Measurements from ENCODE around the gene KCNJ16. TPM values are rescaled to one million over a fixed set of nuclear protein-coding genes. Genes with fewer than 3 reads are reported as not detected.

The KCNJ16 gene
- total RNA-seq, 1 donor from 2014 or later, result not detected

GRCh38 chr17:70157151-70157550, 82.1 kb downstream of the KCNJ16 start:
- no peak for ATAC-seq
- intact Hi-C loops (cut with DNase I), result no loop called here
- no peak for DNase-seq (ENCODE audit: missing footprints)

GRCh38 chr17:70158180-70158579, 83.2 kb downstream of the KCNJ16 start:
- no peak for ATAC-seq
- no peak for DNase-seq (ENCODE audit: missing footprints)
- intact Hi-C loops (cut with DNase I), result no loop called here

- intact Hi-C loops (cut with DNase I), result no loop called here
- ATAC-seq, result no peak
- DNase-seq (ENCODE audit: missing footprints), result no peak
These were observed 83.6 kb downstream of the KCNJ16 start for GRCh38 chr17:70158591-70158990.

GRCh38 chr17:70159980-70160379, 85.0 kb downstream of the KCNJ16 start:
- intact Hi-C loops (cut with DNase I), result no loop called here
- ATAC-seq (no peak), DNase-seq (ENCODE audit: missing footprints) (no peak)

- ATAC-seq, result no peak
- no peak for DNase-seq (ENCODE audit: missing footprints)
- intact Hi-C loops (cut with DNase I), result no loop called here
These were observed 86.5 kb downstream of the KCNJ16 start for GRCh38 chr17:70161519-70161918.

- intact Hi-C loops (cut with DNase I), result loop anchor here (5.0 kb wide), 1 partner anchor 387 kb away; no protein-coding TSS in a partner anchor
- ATAC-seq, result no peak
These were observed 90.4 kb downstream of the KCNJ16 start for GRCh38 chr17:70165383-70165782.

GRCh38 chr17:70166615-70167014, 91.6 kb downstream of the KCNJ16 start:
- no peak for ATAC-seq
- intact Hi-C loops (cut with DNase I), result loop anchor here (5.0 kb wide), 1 partner anchor 386 kb away; no protein-coding TSS in a partner anchor
- DNase-seq (ENCODE audit: missing footprints), result no peak

More at GRCh38 chr17:70165383-70165782, 90.4 kb downstream of the KCNJ16 start:
- no peak for DNase-seq (ENCODE audit: missing footprints)

- ATAC-seq (peak; percentile 47), DNase-seq (ENCODE audit: missing footprints) (peak; percentile 79)
- intact Hi-C loops (cut with DNase I), result loop anchor here (1.0 to 5.0 kb wide), 3 partner anchors 30 to 384 kb away; no protein-coding TSS in a partner anchor
These were observed 93.3 kb downstream of the KCNJ16 start for GRCh38 chr17:70168044-70168976.

- intact Hi-C loops (cut with DNase I), result loop anchor here (1.0 to 5.0 kb wide), 3 partner anchors 31 to 383 kb away; no protein-coding TSS in a partner anchor
- DNase-seq (ENCODE audit: missing footprints) (peak; percentile 97), ATAC-seq (peak; percentile 95)
These were observed 94.1 kb downstream of the KCNJ16 start, which contains the start of gene KCNJ2 for GRCh38 chr17:70168977-70169708. KCNJ2 (plus strand) TSS chr17:70169532; CDS start chr17:70175040, 5,508 bp downstream.

- intact Hi-C loops (cut with DNase I), result loop anchor here (2.0 to 10.0 kb wide), 5 partner anchors 141 to 455 kb away; no protein-coding TSS in a partner anchor
- ATAC-seq (peak; percentile 43), DNase-seq (ENCODE audit: missing footprints) (no peak)
These were observed 94.9 kb downstream of the KCNJ16 start for GRCh38 chr17:70169709-70170597.

- no peak for ATAC-seq
- DNase-seq (ENCODE audit: missing footprints), result no peak
- intact Hi-C loops (cut with DNase I), result loop anchor here (5.0 to 10.0 kb wide), 3 partner anchors 304 to 454 kb away; no protein-coding TSS in a partner anchor
These were observed 96.1 kb downstream of the KCNJ16 start for GRCh38 chr17:70171159-70171558.

GRCh38 chr17:70172449-70172848, 97.4 kb downstream of the KCNJ16 start:
- intact Hi-C loops (cut with DNase I), result loop anchor here (5.0 to 10.0 kb wide), 3 partner anchors 302 to 452 kb away; no protein-coding TSS in a partner anchor
- no peak for ATAC-seq

GRCh38 chr17:70172923-70173322, 97.9 kb downstream of the KCNJ16 start:
- no peak for ATAC-seq
- intact Hi-C loops (cut with DNase I), result loop anchor here (5.0 to 10.0 kb wide), 3 partner anchors 302 to 452 kb away; no protein-coding TSS in a partner anchor
- DNase-seq (ENCODE audit: missing footprints), result no peak

More at GRCh38 chr17:70172449-70172848, 97.4 kb downstream of the KCNJ16 start:
- DNase-seq (ENCODE audit: missing footprints), result no peak

- intact Hi-C loops (cut with DNase I), result loop anchor here (5.0 to 10.0 kb wide), 3 partner anchors 301 to 451 kb away; no protein-coding TSS in a partner anchor
- ATAC-seq, result no peak
These were observed 98.7 kb downstream of the KCNJ16 start for GRCh38 chr17:70173681-70174080.

GRCh38 chr17:70181376-70181775, 106.4 kb downstream of the KCNJ16 start:
- intact Hi-C loops (cut with DNase I), result no loop called here
- DNase-seq (ENCODE audit: missing footprints), result no peak
- no peak for ATAC-seq

More at GRCh38 chr17:70173681-70174080, 98.7 kb downstream of the KCNJ16 start:
- DNase-seq (ENCODE audit: missing footprints), result no peak

- ATAC-seq (no peak), DNase-seq (ENCODE audit: missing footprints) (no peak)
- intact Hi-C loops (cut with DNase I), result no loop called here
These were observed 106.8 kb downstream of the KCNJ16 start for GRCh38 chr17:70181866-70182265.

GRCh38 chr17:70183508-70183907, 108.5 kb downstream of the KCNJ16 start:
- DNase-seq (ENCODE audit: missing footprints) (no peak), ATAC-seq (no peak)
- intact Hi-C loops (cut with DNase I), result no loop called here

- DNase-seq (ENCODE audit: missing footprints) (no peak), ATAC-seq (no peak)
- intact Hi-C loops (cut with DNase I), result no loop called here
These were observed 109.2 kb downstream of the KCNJ16 start for GRCh38 chr17:70184207-70184606.
